ENCODE measurements around the gene PIGU.

GRCh38 chr20:34717230-34718095, 40.6 kb upstream of the PIGU start:
- no peak for TF ChIP-seq CTCF (IDR thresholded peaks at IDR 0.05 in 4 of 5, conservative IDR thresholded peaks at IDR 0.05 in 1 of 5)
- TF ChIP-seq POLR2A (IDR thresholded peaks at IDR 0.05): no peak

Data from gastrocnemius medialis (tissue), 4 donors.